ENCODE data around the gene ZNF664.

ZNF664 gene

DNA sequence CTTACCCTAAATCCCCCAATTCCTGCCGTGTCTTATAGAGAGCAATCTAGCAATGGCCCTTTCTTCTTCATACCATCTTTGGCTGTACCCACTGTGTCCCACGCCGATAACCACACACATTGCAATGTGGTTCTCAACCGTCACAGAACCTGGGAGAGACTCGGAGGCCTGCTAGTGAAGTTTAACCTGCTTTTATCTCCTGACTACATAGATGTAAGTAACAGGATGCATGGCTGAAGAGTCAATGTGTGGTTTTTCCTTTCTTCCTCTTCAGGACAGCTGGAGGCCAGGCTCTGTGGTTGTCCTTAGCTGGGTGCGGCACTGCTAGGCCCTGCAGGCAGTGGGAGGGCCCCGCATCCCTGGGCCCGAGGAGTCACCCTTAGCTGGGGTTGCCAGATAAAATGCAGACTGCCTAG, 51.3 kb downstream of the ZNF664 start:
- H3K27ac ChIP-seq (ENCODE audit: low read depth, low read length), result peak overlapping the region; percentile 45; the same call in 1 of the 2 replicates
- no peaks in the 10 kb centered on the region for H3K79me2 ChIP-seq (ENCODE audit: control insufficient read depth, insufficient read depth, low read length, unreplicated experiment)
- no peak overlapping the region for H3K4me3 ChIP-seq (ENCODE audit: low read depth, low read length)
- H3K36me3 ChIP-seq (ENCODE audit: insufficient read depth, low read length), result no peaks in the 10 kb centered on the region
- peaks cover 41% of the 10 kb centered on the region for H3K4me1 ChIP-seq (ENCODE audit: control insufficient read depth, insufficient read depth, low read length, unreplicated experiment)
- H3K27me3 ChIP-seq (ENCODE audit: insufficient read depth, low read length), result no peaks in the 10 kb centered on the region
- H2AFZ ChIP-seq (ENCODE audit: low read length, unreplicated experiment), result no peak overlapping the region

GRCh38 chr12:124024776-124025175, 51.8 kb downstream of the ZNF664 start:
- Histone ChIP-seq H3K27ac (ENCODE audit: low read depth, low read length) (peak overlapping the region; percentile 45; the same call in 1 of the 2 replicates), H2AFZ (ENCODE audit: low read length, unreplicated experiment) (no peak overlapping the region), H3K36me3 (ENCODE audit: insufficient read depth, low read length) (no peaks in the 10 kb centered on the region), H3K4me1 (ENCODE audit: control insufficient read depth, insufficient read depth, low read length, unreplicated experiment) (peaks cover 41% of the 10 kb centered on the region), H3K79me2 (ENCODE audit: control insufficient read depth, insufficient read depth, low read length, unreplicated experiment) (no peaks in the 10 kb centered on the region), H3K27me3 (ENCODE audit: insufficient read depth, low read length) (no peaks in the 10 kb centered on the region), H3K4me3 (ENCODE audit: low read depth, low read length) (no peak overlapping the region)

DNA sequence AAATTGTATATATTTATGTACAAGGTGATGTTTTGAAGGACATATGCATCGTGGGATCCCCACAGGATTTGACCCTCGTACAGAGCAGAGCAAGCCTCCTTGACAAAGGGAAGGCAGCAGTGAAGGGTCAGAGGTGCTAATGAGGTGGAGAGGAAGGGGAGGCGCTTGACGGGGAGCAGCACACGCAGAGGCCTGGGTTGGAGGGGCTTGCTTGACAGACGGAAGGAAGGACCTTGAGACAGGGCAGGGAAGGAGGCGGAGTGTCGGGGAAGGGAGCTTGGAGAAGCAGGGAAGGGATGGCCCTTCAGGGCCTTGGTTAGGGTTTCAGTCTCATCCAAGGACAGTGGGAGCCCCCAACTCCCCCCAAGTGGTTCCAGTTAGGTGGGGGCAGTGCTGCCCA, 52.6 kb downstream of the ZNF664 start:
- no peak overlapping the region for H3K27ac ChIP-seq (ENCODE audit: low read depth, low read length)
- H2AFZ ChIP-seq (ENCODE audit: low read length, unreplicated experiment), result no peak overlapping the region
- no peak overlapping the region for H3K4me3 ChIP-seq (ENCODE audit: low read depth, low read length)
- H3K36me3 ChIP-seq (ENCODE audit: insufficient read depth, low read length), result no peaks in the 10 kb centered on the region
- H3K79me2 ChIP-seq (ENCODE audit: control insufficient read depth, insufficient read depth, low read length, unreplicated experiment), result no peaks in the 10 kb centered on the region
- no peaks in the 10 kb centered on the region for H3K27me3 ChIP-seq (ENCODE audit: insufficient read depth, low read length)
- H3K4me1 ChIP-seq (ENCODE audit: control insufficient read depth, insufficient read depth, low read length, unreplicated experiment), result peaks cover 41% of the 10 kb centered on the region

- Histone ChIP-seq H3K36me3 (ENCODE audit: insufficient read depth, low read length) (no peaks in the 10 kb centered on the region), H3K27ac (ENCODE audit: low read depth, low read length) (peak overlapping the region; percentile 3; the same call in 1 of the 2 replicates), H2AFZ (ENCODE audit: low read length, unreplicated experiment) (no peak overlapping the region), H3K27me3 (ENCODE audit: insufficient read depth, low read length) (no peaks in the 10 kb centered on the region), H3K79me2 (ENCODE audit: control insufficient read depth, insufficient read depth, low read length, unreplicated experiment) (no peaks in the 10 kb centered on the region), H3K4me3 (ENCODE audit: low read depth, low read length) (no peak overlapping the region), H3K4me1 (ENCODE audit: control insufficient read depth, insufficient read depth, low read length, unreplicated experiment) (peaks cover 49% of the 10 kb centered on the region)
These were observed 54.0 kb downstream of the ZNF664 start for GRCh38 chr12:124026755-124027745.

- Histone ChIP-seq H3K27me3 (ENCODE audit: insufficient read depth, low read length) (no peaks in the 10 kb centered on the region), H2AFZ (ENCODE audit: low read length, unreplicated experiment) (no peak overlapping the region), H3K36me3 (ENCODE audit: insufficient read depth, low read length) (no peaks in the 10 kb centered on the region), H3K27ac (ENCODE audit: low read depth, low read length) (no peak overlapping the region), H3K4me1 (ENCODE audit: control insufficient read depth, insufficient read depth, low read length, unreplicated experiment) (peaks cover 51% of the 10 kb centered on the region), H3K4me3 (ENCODE audit: low read depth, low read length) (no peak overlapping the region), H3K79me2 (ENCODE audit: control insufficient read depth, insufficient read depth, low read length, unreplicated experiment) (no peaks in the 10 kb centered on the region)
These were observed 54.9 kb downstream of the ZNF664 start for GRCh38 chr12:124027753-124028554.

- Histone ChIP-seq H3K27ac (ENCODE audit: low read depth, low read length) (no peak overlapping the region), H3K27me3 (ENCODE audit: insufficient read depth, low read length) (no peaks in the 10 kb centered on the region), H3K4me3 (ENCODE audit: low read depth, low read length) (no peak overlapping the region), H3K4me1 (ENCODE audit: control insufficient read depth, insufficient read depth, low read length, unreplicated experiment) (peaks cover 51% of the 10 kb centered on the region), H3K79me2 (ENCODE audit: control insufficient read depth, insufficient read depth, low read length, unreplicated experiment) (no peaks in the 10 kb centered on the region), H2AFZ (ENCODE audit: low read length, unreplicated experiment) (no peak overlapping the region), H3K36me3 (ENCODE audit: insufficient read depth, low read length) (no peaks in the 10 kb centered on the region)
These were observed 55.5 kb downstream of the ZNF664 start for GRCh38 chr12:124028555-124028925.

GRCh38 chr12:124030008-124030407, 57.0 kb downstream of the ZNF664 start:
- H3K36me3 ChIP-seq (ENCODE audit: insufficient read depth, low read length), result no peaks in the 10 kb centered on the region
- H3K4me3 ChIP-seq (ENCODE audit: low read depth, low read length), result peak overlapping the region; percentile 61
- H3K27ac ChIP-seq (ENCODE audit: low read depth, low read length), result peak overlapping the region; percentile 98
- H3K79me2 ChIP-seq (ENCODE audit: control insufficient read depth, insufficient read depth, low read length, unreplicated experiment), result no peaks in the 10 kb centered on the region
- no peaks in the 10 kb centered on the region for H3K27me3 ChIP-seq (ENCODE audit: insufficient read depth, low read length)
- H2AFZ ChIP-seq (ENCODE audit: low read length, unreplicated experiment), result peak overlapping the region; percentile 91
- H3K4me1 ChIP-seq (ENCODE audit: control insufficient read depth, insufficient read depth, low read length, unreplicated experiment), result peaks cover 42% of the 10 kb centered on the region

- peak overlapping the region; percentile 91 for H2AFZ ChIP-seq (ENCODE audit: low read length, unreplicated experiment)
- no peaks in the 10 kb centered on the region for H3K27me3 ChIP-seq (ENCODE audit: insufficient read depth, low read length)
- H3K4me3 ChIP-seq (ENCODE audit: low read depth, low read length), result peak overlapping the region; percentile 61
- no peaks in the 10 kb centered on the region for H3K79me2 ChIP-seq (ENCODE audit: control insufficient read depth, insufficient read depth, low read length, unreplicated experiment)
- peaks cover 38% of the 10 kb centered on the region for H3K4me1 ChIP-seq (ENCODE audit: control insufficient read depth, insufficient read depth, low read length, unreplicated experiment)
- H3K27ac ChIP-seq (ENCODE audit: low read depth, low read length), result peak overlapping the region; percentile 98
- no peaks in the 10 kb centered on the region for H3K36me3 ChIP-seq (ENCODE audit: insufficient read depth, low read length)
These were observed 57.5 kb downstream of the ZNF664 start for GRCh38 chr12:124030510-124030909.

- H3K79me2 ChIP-seq (ENCODE audit: control insufficient read depth, insufficient read depth, low read length, unreplicated experiment), result no peaks in the 10 kb centered on the region
These were observed 58.0 kb downstream of the ZNF664 start for GRCh38 chr12:124031058-124031457.

DNA sequence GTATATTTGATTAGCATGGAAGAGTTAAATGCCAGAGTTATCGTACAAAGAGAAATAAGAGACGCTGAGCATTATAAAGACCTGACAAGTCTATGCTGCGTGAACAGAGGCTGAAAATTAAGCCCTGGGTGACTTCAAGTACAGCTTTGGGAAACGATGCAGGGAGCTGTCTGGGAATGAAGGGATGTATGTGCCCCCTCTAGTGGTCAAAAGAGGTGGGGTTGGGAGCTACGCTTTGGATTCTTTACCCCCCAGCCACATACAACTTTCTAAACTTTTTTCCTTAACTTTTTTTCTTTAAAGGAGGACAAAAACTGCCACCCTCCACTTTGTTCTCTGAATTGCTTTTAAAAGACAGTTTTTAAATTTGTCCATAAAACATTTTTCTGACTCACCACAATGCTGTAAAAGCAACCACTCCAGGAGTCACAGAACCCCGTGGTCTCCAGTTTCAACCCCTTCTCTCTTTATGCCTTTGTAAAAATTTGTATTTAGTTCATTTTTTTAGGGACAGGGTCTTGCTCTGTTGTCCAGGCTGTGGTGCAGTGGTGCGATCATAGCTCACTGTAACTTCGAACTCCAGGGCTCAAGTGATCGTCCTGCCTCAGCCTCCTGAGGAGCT, 59.4 kb downstream of the ZNF664 start:
- Histone ChIP-seq H2AFZ (ENCODE audit: low read length, unreplicated experiment) (peak overlapping the region; percentile 58), H3K79me2 (ENCODE audit: control insufficient read depth, insufficient read depth, low read length, unreplicated experiment) (no peaks in the 10 kb centered on the region), H3K4me3 (ENCODE audit: low read depth, low read length) (no peak overlapping the region), H3K4me1 (ENCODE audit: control insufficient read depth, insufficient read depth, low read length, unreplicated experiment) (peaks cover 42% of the 10 kb centered on the region), H3K36me3 (ENCODE audit: insufficient read depth, low read length) (no peaks in the 10 kb centered on the region), H3K27ac (ENCODE audit: low read depth, low read length) (peak overlapping the region; percentile 49; the same call in 1 of the 2 replicates), H3K27me3 (ENCODE audit: insufficient read depth, low read length) (no peaks in the 10 kb centered on the region)

More at GRCh38 chr12:124031058-124031457, 58.0 kb downstream of the ZNF664 start:
- Histone ChIP-seq H2AFZ (ENCODE audit: low read length, unreplicated experiment) (no peak overlapping the region), H3K4me1 (ENCODE audit: control insufficient read depth, insufficient read depth, low read length, unreplicated experiment) (peaks cover 41% of the 10 kb centered on the region), H3K27ac (ENCODE audit: low read depth, low read length) (peak overlapping the region; percentile 98), H3K4me3 (ENCODE audit: low read depth, low read length) (peak overlapping the region; percentile 61), H3K36me3 (ENCODE audit: insufficient read depth, low read length) (no peaks in the 10 kb centered on the region), H3K27me3 (ENCODE audit: insufficient read depth, low read length) (no peaks in the 10 kb centered on the region)
